Measurements from ENCODE around the gene PUM2. TPM values are rescaled to one million over a fixed set of nuclear protein-coding genes. Genes with fewer than 3 reads are reported as not detected.
"Not testable (repeated sequence)": the region's sequence is repeated elsewhere in the genome, so short reads cannot be mapped to it uniquely, and the experiment has no call there.

Gene PUM2
- total RNA-seq, 1 experiment from 2014 or later: 43.6 TPM

DNA sequence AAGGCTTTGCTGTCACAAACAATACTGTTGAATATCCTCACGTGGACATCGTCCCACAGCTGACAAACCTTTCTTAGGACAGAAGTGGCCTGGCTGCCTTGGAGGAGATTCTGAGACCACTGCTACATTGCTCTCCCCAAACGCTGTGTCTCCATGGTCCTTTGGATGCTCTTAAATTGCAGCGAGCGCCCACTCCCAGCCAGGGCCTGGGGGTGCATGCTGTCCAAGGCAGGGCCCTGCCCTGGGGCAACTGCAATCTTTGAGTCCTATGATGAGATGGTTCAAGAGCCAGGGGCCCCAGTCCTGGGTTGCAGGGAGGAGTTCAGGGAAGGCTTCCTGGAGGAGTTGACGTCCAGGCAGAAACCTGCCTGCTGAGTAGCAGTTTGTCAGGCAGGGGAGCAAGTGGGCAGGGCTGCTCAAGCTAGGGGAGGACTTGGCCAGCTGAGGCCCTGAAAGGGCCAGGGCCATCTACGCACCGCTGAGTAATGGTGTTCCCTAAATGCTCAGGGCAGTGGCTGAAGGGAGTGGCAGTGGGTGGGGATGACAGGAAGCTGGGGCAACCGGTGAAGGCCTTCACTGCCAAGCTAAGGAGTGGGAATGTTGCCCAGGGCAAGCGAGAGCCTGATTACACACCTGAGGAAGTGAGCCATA, 114.9 kb downstream of the PUM2 start:
- no peak for DNase-seq (ENCODE audit: extremely low read depth, low read depth)

DNA sequence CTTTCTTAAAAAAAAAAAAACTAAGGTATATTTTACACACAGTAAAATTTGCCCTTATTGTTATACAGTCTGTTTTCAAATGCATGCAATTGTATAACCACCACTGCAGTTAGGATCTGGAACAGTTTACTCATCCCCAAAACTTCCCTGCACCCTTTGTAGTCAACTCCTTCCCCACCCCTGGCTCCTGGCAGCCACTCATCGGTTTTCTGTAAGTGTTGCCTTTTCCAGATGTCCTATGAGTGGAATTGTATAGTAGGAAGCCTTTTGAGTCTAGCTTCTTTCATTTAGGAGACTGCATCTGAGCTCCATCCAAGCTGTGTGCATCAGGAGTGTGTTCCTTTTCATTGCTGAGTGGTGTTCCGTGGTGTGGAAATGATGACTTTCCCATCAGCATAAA, 116.0 kb downstream of the PUM2 start:
- not testable (repeated sequence) for DNase-seq (ENCODE audit: extremely low read depth, low read depth)

DNA sequence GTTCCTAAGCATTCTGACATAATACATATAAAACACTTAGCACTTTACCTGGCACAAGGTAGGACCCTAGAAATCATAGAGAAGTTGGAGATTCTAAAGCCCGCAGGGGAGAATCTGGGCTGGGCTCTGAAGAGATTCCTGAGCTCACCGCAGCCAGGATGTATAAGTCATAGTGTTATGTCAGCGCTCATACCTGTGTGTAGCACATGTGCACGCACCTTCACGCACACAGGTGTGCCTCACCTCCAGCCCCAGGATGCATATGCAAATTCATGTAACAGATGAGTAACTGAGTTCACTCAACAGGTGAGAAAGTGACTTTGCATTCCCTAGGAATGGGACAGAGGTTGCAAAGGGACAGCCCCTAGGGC, 117.8 kb downstream of the PUM2 start:
- no peak for DNase-seq (ENCODE audit: extremely low read depth, low read depth)

DNA sequence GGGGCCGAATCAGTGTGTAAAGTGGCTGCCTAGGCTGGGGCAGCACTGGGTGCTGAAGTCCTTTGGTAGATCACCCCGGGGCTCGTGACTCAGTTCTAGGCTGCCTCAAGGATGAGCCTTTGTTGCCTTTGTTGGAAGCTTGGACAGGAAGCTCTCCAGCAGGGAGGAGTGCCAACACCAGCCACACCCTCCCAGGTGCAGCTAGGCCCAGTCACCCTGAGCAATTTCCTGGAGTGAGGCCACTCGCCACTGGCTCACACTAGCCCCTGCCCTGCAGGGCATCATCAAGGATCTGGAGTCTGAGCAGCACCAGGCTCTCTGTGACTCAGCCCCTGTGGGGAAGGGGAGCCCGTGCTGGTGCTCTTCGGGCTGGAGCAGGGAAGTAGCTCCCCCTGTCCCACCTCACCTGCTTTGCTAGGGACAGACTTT, 119.0 kb downstream of the PUM2 start:
- DNase-seq (ENCODE audit: extremely low read depth, low read depth): no peak

- DNase-seq (ENCODE audit: extremely low read depth, low read depth): no peak
These were observed 119.5 kb downstream of the PUM2 start for GRCh38 chr2:20231159-20231558.

- DNase-seq (ENCODE audit: extremely low read depth, low read depth): no peak
These were observed 120.6 kb downstream of the PUM2 start for GRCh38 chr2:20230114-20230425.

- DNase-seq (ENCODE audit: extremely low read depth, low read depth): no peak
These were observed 121.1 kb downstream of the PUM2 start for GRCh38 chr2:20229322-20230113.

GRCh38 chr2:20227894-20228505, 122.6 kb downstream of the PUM2 start:
- DNase-seq (ENCODE audit: extremely low read depth, low read depth): no peak

DNA sequence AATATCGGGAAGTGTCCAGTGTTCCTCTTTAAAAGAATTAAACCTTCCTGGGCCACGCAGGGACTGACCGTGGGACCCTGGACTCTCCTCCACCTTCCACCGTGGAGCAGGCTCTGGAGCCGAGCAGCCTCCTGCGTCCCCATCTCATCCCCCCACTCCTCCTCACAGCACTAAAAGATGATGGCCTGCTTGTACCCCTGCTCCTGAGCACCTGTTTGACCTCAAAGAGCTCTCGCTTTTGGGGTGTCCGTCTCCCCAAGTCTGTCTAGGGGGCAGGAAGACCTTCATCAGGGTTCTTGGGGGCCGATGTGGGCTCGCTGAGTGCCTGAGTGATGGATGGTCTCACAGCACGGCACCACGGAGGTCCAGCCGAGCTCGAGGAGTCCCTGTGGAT, 124.5 kb downstream of the PUM2 start:
- no peak for DNase-seq (ENCODE audit: extremely low read depth, low read depth)

- peak; percentile 51 for DNase-seq (ENCODE audit: extremely low read depth, low read depth)
These were observed 125.1 kb downstream of the PUM2 start for GRCh38 chr2:20225294-20226151.

- peak; percentile 36 for DNase-seq (ENCODE audit: extremely low read depth, low read depth)
These were observed 125.8 kb downstream of the PUM2 start, which contains the start of gene SDC1 for GRCh38 chr2:20224716-20225293. SDC1 (minus strand) TSS chr2:20225130; CDS start chr2:20224867, 263 bp downstream.

DNA sequence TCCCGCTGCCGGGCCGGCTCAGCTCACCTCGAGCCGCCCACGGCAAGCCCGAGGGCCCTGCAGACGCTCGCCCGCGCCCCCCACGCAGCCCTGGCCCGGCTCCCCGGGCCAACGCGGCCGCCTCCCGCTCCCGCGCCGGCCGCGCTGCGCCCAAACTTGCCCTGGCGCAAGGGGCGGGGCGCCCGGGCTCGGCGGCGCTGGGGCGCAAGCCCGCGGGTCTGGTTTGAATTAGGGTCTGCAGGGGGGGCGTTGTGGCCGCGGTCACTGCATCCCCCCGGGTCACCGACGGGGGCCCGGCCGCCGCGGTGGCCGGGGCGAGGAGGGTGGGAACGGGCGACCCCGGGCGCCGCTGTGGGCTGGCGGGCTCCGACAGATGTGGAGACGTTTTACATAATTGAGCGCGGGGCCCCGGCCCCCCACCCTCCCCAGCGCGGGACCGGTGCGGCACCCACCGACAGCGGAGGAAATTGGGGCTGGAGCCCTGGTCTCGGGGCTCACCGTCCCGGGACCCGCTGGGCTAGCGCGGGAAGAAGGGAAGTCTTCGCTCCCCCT, 126.4 kb downstream of the PUM2 start:
- peak; percentile 19 for DNase-seq (ENCODE audit: extremely low read depth, low read depth)

- DNase-seq (ENCODE audit: extremely low read depth, low read depth): peak; percentile 19
These were observed 127.1 kb downstream of the PUM2 start for GRCh38 chr2:20223407-20224163.

DNA sequence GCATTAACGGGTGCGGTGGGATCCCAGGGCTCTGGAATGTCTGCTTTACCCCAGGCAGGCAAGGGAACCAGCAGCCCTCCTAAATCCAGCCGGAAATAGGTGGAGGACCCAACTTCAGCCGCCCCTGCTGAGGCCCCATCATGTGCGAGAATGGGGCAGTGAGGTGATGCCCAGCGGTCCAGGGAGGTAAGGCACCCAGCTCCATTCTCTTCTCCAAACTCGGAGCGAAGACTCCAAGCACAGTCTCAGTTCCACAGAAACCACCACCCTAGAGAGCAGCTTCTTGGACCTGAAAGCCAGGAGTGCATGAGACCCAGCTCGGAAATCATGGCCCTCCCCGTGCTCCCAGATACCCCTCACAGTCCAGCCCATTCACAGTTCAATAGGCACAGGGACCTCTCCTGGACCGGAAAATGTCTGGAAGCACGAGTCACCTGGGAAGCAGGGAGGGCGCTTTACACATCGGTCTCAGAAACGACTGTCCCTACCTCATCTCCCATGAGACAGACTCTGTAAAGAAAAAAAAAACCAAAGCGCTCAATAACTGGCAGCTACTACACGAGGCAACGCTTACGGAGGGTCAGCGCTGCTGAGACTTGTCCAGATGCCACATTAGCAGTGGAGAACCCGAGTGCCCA, 127.8 kb downstream of the PUM2 start:
- DNase-seq (ENCODE audit: extremely low read depth, low read depth): no peak

DNA sequence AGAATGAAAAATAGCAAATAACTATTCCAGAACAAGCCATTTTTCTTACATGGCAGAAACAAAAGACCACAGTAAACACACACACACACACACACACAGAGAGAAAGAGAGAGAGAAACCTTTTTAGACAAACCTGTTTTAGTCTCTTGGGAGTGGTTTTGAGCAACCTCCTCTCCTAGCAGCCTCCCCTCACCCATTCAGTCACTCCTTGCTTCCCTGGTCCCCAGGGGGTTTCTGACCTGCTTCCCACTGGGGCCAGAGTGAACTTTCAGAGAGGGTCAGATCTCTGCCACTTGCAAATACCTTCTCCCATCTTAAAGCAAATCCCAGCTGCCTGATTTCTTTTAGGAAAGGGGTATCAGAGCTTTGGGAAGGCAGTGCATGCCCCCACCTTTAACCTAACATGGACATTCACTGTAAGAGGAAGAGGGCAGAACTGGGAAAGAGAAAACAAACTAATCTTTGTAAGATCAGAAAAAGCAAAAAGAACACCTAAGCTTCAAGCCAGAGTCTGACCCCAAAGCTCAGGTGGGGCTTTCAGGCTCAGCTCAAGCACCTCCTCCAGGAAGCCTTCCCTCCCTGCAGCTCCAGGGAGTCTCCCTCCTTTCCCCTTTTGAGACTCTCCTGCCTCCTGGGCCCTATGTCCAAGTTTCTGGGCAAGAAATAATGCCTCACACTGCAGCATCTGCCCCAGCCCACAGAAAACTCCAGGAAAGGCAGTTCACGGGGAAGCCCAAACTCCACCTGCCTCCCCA, 128.5 kb downstream of the PUM2 start:
- DNase-seq (ENCODE audit: extremely low read depth, low read depth): no peak

DNA sequence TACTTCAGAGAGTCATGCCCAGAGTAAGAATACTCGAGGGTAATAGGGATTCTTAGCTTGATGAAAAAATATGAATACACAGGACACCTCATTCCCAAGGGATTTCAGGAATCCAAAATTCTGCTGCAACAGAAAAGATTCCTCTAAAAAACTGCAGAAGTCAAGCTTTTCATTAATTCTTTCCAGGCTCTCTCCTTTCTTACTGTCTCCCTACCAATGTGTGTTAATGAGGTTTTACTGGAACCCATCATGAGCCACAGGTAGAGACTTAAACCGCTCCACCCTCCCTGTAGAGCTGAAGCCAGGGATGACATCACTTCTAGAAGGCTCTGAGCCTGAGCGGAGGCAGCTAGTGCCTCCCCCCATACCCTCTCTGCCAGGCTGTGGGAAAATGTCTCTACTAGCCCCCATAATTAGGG, 129.1 kb downstream of the PUM2 start:
- no peak for DNase-seq (ENCODE audit: extremely low read depth, low read depth)

DNA sequence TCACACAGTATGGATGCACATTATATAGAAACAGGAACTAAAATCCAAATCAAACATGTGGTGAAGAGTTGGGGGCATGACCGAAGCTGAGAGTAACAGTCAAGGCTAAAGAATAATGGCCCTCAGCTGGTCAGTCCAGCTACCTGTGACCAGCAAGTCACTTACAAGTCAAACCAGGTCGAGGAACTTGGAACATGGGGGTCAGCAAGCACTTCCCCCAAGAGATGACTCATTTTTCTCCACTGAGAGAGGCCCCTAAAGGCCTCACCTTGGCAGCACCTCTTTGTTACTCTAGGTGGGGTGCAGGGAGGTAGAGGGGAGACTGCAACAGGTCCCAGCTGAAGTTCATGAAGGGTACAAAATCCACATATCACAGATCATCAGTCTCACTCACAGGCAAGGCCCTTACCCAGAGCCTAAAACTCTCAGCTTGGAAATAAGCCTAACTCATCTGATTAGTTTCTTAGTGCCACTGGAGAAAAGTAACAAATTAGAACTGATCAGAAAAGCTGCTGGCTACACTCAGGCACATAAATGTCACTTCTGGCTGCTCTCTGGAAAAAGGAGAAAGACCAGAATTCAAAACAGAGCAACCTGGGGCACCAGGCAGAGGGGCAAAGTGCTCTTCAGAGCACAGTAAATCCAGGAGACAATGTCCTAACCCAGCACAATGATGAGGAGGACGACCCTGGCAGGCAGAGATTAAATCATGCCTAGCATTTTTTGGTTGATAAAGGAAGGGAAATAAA, 129.7 kb downstream of the PUM2 start:
- no peak for DNase-seq (ENCODE audit: extremely low read depth, low read depth)

Data from NCI-H460 (cell line).